LNCAP (cell line): Measurements from ENCODE around the gene PTN.

Experiments
- CTCF ChIP-seq: fragments of 450-650 bp; IDR thresholded peaks from 2 replicates; pipeline ENCODE4 v1.5.1; 2017; ENCODE audit warnings: mild to moderate bottlenecking

PTN gene

DNA sequence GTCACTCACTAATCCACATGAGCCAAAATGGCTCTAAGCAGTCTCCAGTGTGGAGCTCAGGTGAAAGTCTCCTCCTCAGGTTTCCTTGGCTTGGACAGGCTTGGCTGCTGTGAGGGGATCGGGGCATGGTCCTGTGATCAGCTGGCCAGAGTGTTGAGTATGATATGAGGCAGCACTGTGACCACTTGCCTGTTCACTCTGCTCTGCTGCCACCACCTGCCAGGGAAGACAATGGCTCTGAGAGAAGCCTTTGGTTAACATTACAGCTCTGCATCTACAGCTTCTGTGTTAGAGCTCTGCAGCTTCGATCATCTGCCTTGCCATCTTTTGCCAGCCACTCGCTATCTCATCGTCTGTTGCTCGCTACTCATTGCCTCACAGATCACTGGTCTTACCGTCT, 20.1 kb upstream of the PTN start:
- no peak for TF ChIP-seq CTCF

DNA sequence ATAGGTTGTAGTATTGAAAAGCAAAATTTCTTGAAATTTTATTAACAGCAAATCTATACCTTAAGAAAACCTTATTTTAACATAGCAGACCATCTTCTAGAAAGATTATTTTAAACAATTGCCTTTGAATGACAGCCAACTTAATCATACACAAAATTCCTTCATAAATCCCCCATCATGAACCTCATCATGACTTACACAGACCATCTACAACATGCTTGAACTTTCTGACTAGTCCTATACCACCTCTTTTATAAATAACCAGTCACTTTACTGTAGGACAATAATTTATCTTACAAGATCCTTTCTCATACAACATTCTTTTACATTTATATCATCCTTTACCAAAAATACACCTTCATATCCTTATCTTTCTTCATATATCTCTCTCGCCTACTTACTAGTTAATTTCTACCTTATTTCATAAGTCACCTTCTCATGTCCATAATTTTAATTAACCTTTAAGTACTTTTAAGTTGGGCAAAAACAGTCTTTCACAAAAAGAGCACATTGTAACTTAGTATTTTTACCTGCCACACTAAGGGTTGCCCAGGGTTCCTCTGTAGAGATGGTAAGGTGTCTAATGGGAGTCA, 16.6 kb upstream of the PTN start:
- TF ChIP-seq CTCF, result no peak

DNA sequence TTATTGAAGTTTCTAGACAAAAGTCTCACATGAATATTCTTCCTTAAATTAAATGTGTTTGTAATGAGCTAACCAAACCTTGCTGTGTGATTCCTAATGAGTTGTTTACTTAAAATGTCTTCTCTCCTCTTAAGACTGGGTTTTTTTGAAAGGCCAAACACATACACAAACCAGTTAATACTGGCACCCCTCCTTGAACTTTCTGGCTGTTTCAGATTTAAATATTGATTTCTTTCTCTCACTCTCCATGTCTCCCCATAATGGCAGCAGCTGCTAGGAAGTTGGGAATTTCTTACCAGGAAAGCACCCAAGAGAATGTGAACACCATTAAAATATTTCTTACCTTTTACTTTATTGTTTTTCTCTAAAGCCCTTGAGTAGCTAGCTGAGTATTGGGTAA, 11.4 kb upstream of the PTN start:
- TF ChIP-seq CTCF, result no peak

GRCh38 chr7:137354396-137354795, 10.9 kb upstream of the PTN start:
- TF ChIP-seq CTCF, result no peak

DNA sequence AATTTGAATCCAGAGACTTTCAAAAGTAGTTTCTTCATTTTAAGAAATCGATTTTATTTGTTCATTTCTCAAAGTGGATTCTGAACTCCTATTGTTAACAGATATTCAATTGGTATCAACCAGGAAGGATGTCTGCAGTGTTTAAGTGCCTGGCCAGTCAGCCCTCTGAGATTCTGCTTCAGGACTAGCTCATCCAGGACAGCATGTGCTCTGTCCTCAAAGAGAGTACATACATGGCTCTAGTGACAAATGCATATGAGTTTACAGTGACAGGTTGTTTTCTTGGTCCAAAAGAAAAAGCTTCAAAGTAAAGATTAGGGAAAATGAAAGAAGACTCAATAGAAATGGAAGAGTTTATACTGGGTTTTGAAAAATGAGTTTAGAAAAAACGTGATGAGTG, 8.4 kb upstream of the PTN start:
- TF ChIP-seq CTCF, result no peak

GRCh38 chr7:137345799-137346449, 2.4 kb upstream of the PTN start:
- TF ChIP-seq CTCF, result no peak

GRCh38 chr7:137342828-137343261, 688 bp downstream of the PTN start:
- TF ChIP-seq CTCF, result no peak
